HepG2 (cell line): ENCODE results near the gene TBC1D16. TPM values are rescaled to one million over a fixed set of nuclear protein-coding genes. Genes with fewer than 3 reads are reported as not detected.
A peak's percentile ranks its signal among the peaks of the same experiment; 100 is the strongest.

Experiments
- CREB1 ChIP-seq, 2 experiments: fragments of 450-650 bp in 1 of 2; IDR thresholded peaks; 2 replicates each; pipeline ENCODE4 v1.6.1; 2016 to 2017; ENCODE audit warnings: control low read depth in 1 of 2, mild to moderate bottlenecking in 1 of 2, missing compliant biosample characterization in 1 of 2, missing genetic modification characterization in 1 of 2
- GATAD2A ChIP-seq: IDR thresholded peaks from 2 replicates; pipeline ENCODE4 v1.6.1; 2016
- GZF1 ChIP-seq: sonication (generic); formaldehyde crosslinking; IDR thresholded peaks from 2 replicates; pipeline ENCODE4 v1.5.1; 2020; ENCODE audit warnings: mild to moderate bottlenecking, missing genetic modification reagents
- IRF2 ChIP-seq: IDR thresholded peaks from 2 replicates; pipeline ENCODE4 v1.6.1; 2018; ENCODE audit warnings: missing genetic modification reagents, missing compliant biosample characterization
- NPAS2 ChIP-seq: sonication (generic); formaldehyde crosslinking; IDR thresholded peaks from 2 replicates; pipeline ENCODE4 v1.8.0; 2022; ENCODE audit warnings: mild to moderate bottlenecking, missing genetic modification reagents, borderline replicate concordance
- SMAD3 ChIP-seq: sonication (generic); formaldehyde crosslinking; IDR thresholded peaks from 2 replicates; pipeline ENCODE4 v1.4.0; 2020; ENCODE audit warnings: missing genetic modification reagents
- TBL1XR1 ChIP-seq: fragments of 150-350 bp; IDR thresholded peaks from 2 replicates; pipeline ENCODE4 v1.6.1; 2014; ENCODE audit warnings: borderline replicate concordance, low read length; ENCODE audit not compliant: partially characterized antibody
- TCF7 ChIP-seq: sonication (generic); IDR thresholded peaks from 2 replicates; pipeline ENCODE4 v1.6.1; 2016; ENCODE audit warnings: antibody characterized with exemption, low read depth
- ZKSCAN8 ChIP-seq: IDR thresholded peaks from 2 replicates; pipeline ENCODE4 v1.6.1; 2016; ENCODE audit warnings: borderline replicate concordance, missing genetic modification reagents, missing compliant biosample characterization
- ZNF101 ChIP-seq: sonication (generic); formaldehyde crosslinking; IDR thresholded peaks from 2 replicates; pipeline ENCODE4 v1.4.0; 2020; ENCODE audit warnings: mild to moderate bottlenecking, low read depth, missing genetic modification reagents, borderline replicate concordance
- ZNF24 ChIP-seq: fragments of 450-650 bp; IDR thresholded peaks from 2 replicates; pipeline ENCODE4 v1.6.1; 2017; ENCODE audit warnings: antibody characterized with exemption, mild to moderate bottlenecking
- ZNF253 ChIP-seq: sonication (generic); formaldehyde crosslinking; IDR thresholded peaks from 2 replicates; pipeline ENCODE4 v1.8.0; 2022; ENCODE audit warnings: mild to moderate bottlenecking, missing genetic modification reagents, borderline replicate concordance
- ZNF704 ChIP-seq: sonication (generic); formaldehyde crosslinking; IDR thresholded peaks from 2 replicates; pipeline ENCODE4 v1.8.1; 2023; ENCODE audit warnings: mild to moderate bottlenecking, inconsistent platforms, moderate library complexity, missing genetic modification reagents, borderline replicate concordance
- polyA plus RNA-seq, 8 experiments: library from polyadenylated mRNA; depleted of rRNA in 3 of 8; stranded (reverse) in 7 of 8; unstranded in 1 of 8; fragments of >200 nt; fragmentation: Illumina TruSeq in 4 of 8; extraction: Trizol in 4 of 8; gene quantifications; 2 replicates each; pipeline versions ENCODE4 v1.2.1 to v1.2.3, GENCODE V29; 2011 to 2016; ENCODE audit warnings: low read depth in 4 of 8, missing spikeins in 1 of 8, mixed read lengths in 1 of 8; ENCODE audit not compliant: insufficient read depth in 1 of 8
- total RNA-seq, 5 experiments: library from RNA; depleted of rRNA; stranded (reverse); fragments of >200 nt; fragmentation: Illumina TruSeq; extraction: Trizol; gene quantifications; 2 replicates each; pipeline ENCODE4 v1.2.3, GENCODE V29; 2016; ENCODE audit warnings: low read depth in 1 of 5
- TF ChIP-seq, protein P1 (sequence below): sonication (generic); formaldehyde crosslinking; IDR thresholded peaks from 2 replicates; pipeline ENCODE4 v1.5.0; 2020; ENCODE audit warnings: mild to moderate bottlenecking, missing genetic modification reagents, borderline replicate concordance
- TF ChIP-seq, protein P2 (sequence below): sonication (generic); formaldehyde crosslinking; IDR thresholded peaks from 2 replicates; pipeline ENCODE4 v1.4.0; 2020; ENCODE audit warnings: missing genetic modification reagents, borderline replicate concordance

TBC1D16 gene
- total and polyA plus RNA-seq, 2 of the 13 experiments (the other 11 are each of a cell fraction or from before 2014, with no cell fraction given), result 14.9 to 24.9 TPM

- TF ChIP-seq, protein P1, sequence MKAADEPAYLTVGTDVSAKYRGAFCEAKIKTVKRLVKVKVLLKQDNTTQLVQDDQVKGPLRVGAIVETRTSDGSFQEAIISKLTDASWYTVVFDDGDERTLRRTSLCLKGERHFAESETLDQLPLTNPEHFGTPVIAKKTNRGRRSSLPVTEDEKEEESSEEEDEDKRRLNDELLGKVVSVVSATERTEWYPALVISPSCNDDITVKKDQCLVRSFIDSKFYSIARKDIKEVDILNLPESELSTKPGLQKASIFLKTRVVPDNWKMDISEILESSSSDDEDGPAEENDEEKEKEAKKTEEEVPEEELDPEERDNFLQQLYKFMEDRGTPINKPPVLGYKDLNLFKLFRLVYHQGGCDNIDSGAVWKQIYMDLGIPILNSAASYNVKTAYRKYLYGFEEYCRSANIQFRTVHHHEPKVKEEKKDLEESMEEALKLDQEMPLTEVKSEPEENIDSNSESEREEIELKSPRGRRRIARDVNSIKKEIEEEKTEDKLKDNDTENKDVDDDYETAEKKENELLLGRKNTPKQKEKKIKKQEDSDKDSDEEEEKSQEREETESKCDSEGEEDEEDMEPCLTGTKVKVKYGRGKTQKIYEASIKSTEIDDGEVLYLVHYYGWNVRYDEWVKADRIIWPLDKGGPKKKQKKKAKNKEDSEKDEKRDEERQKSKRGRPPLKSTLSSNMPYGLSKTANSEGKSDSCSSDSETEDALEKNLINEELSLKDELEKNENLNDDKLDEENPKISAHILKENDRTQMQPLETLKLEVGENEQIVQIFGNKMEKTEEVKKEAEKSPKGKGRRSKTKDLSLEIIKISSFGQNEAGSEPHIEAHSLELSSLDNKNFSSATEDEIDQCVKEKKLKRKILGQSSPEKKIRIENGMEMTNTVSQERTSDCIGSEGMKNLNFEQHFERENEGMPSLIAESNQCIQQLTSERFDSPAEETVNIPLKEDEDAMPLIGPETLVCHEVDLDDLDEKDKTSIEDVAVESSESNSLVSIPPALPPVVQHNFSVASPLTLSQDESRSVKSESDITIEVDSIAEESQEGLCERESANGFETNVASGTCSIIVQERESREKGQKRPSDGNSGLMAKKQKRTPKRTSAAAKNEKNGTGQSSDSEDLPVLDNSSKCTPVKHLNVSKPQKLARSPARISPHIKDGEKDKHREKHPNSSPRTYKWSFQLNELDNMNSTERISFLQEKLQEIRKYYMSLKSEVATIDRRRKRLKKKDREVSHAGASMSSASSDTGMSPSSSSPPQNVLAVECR, result peak; percentile 80; the same call in 1 of the 2 replicates
- TF ChIP-seq TCF7, result peak; percentile 13; the same call in 1 of the 2 replicates
- peak; percentile 92 for TF ChIP-seq SMAD3 (CRISPR knock-in tag)
- no peak for TF ChIP-seq GZF1 (CRISPR knock-in tag)
- TF ChIP-seq ZKSCAN8, result peak; percentile 53; the same call in 1 of the 2 replicates
- peak; percentile 95 for TF ChIP-seq GATAD2A (CRISPR knock-in tag)
- TF ChIP-seq ZNF24, result no peak
- no peak for TF ChIP-seq NPAS2
- TF ChIP-seq ZNF704 (CRISPR knock-in tag), result no peak
- TF ChIP-seq TBL1XR1, result peak; percentile 48
- no peak for TF ChIP-seq CREB1 (IDR thresholded peaks at IDR 0.05)
- peak; percentile 22; the same call in 1 of the 2 replicates for TF ChIP-seq CREB1 (CRISPR knock-in tag; IDR thresholded peaks at IDR 0.05)
- TF ChIP-seq, protein P2, sequence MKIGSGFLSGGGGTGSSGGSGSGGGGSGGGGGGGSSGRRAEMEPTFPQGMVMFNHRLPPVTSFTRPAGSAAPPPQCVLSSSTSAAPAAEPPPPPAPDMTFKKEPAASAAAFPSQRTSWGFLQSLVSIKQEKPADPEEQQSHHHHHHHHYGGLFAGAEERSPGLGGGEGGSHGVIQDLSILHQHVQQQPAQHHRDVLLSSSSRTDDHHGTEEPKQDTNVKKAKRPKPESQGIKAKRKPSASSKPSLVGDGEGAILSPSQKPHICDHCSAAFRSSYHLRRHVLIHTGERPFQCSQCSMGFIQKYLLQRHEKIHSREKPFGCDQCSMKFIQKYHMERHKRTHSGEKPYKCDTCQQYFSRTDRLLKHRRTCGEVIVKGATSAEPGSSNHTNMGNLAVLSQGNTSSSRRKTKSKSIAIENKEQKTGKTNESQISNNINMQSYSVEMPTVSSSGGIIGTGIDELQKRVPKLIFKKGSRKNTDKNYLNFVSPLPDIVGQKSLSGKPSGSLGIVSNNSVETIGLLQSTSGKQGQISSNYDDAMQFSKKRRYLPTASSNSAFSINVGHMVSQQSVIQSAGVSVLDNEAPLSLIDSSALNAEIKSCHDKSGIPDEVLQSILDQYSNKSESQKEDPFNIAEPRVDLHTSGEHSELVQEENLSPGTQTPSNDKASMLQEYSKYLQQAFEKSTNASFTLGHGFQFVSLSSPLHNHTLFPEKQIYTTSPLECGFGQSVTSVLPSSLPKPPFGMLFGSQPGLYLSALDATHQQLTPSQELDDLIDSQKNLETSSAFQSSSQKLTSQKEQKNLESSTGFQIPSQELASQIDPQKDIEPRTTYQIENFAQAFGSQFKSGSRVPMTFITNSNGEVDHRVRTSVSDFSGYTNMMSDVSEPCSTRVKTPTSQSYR, result peak; percentile 73; the same call in 1 of the 2 replicates
- TF ChIP-seq IRF2 (CRISPR knock-in tag), result peak; percentile 66
- TF ChIP-seq ZNF101, result no peak
- TF ChIP-seq ZNF253 (CRISPR knock-in tag), result no peak; the same call in 1 of the 2 replicates
These were observed 45.5 kb downstream of the TBC1D16 start (continued) for GRCh38 chr17:79990051-79990592.
